Erythroblast (primary cell): ENCODE results near the gene DAGLA.

Source experiments
- GATA1 ChIP-seq: IDR thresholded peaks from 2 replicates; pipeline ENCODE4 v1.6.1; 2011; ENCODE audit warnings: low read depth, mild to moderate bottlenecking, control low read depth, low read length, moderate library complexity
- POLR2A ChIP-seq: IDR thresholded peaks from 2 replicates; pipeline ENCODE4 v1.6.1; 2011; ENCODE audit warnings: mild to moderate bottlenecking, low read length

DNA sequence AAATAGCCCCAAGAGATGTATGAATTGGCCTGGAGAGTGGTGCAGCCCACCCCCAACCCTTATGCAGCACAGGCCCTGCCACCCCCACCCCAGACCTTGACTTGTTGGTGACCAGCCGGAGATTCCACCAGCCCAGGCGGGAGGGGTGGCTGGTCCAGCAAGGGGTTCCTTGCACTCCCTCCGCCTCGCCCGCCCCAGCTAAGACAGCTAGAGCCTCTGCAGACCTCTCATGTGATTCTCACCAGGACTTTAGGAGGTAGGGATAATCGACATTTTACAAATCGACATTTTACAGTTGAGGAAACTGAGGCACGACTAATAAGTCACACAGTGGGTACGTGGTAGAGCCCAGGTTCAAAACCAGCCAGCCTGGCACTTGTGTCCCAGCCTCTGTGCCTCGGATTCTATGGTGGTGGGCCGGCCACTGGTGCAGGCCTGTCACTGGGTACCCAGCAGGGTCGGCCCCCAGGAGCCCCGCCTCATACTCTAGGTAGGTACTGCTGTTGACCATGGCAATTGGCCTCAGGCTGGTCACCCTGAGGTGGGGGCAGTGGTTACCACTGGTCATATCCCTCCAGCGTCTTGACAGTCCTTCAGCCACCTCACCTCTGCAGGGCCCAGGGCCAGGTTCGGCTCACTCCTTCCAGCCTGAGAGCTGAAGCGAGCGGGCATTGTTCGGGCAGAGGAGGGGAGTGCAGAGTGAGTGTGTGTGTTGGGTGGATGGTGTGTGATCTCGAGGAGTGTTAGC, 37.3 kb downstream of the DAGLA start:
- TF ChIP-seq POLR2A (no peak), GATA1 (no peak)
